ENCODE results near the gene GPRIN2.
A peak's percentile ranks its signal among the peaks of the same experiment; 100 is the strongest.

GPRIN2 gene

GRCh38 chr10:46547541-46548497 lies 8.6 kb downstream of the GPRIN2 start:
- DNase-seq, result no peak

GRCh38 chr10:46546591-46547540 lies 9.6 kb downstream of the GPRIN2 start:
- DNase-seq, result no peak

GRCh38 chr10:46545861-46546590 lies 10.4 kb downstream of the GPRIN2 start:
- no peak for DNase-seq

GRCh38 chr10:46544989-46545791 lies 11.3 kb downstream of the GPRIN2 start:
- no peak for DNase-seq

GRCh38 chr10:46543466-46544377 lies 12.7 kb downstream of the GPRIN2 start:
- no peak for DNase-seq

- DNase-seq, result no peak
Observed at GRCh38 chr10:46542567-46543465, 13.6 kb downstream of the GPRIN2 start.

GRCh38 chr10:46541735-46542566 lies 14.5 kb downstream of the GPRIN2 start:
- DNase-seq, result no peak

- peak; percentile 73 for DNase-seq
Observed at GRCh38 chr10:46541017-46541661, 15.3 kb downstream of the GPRIN2 start.

- DNase-seq, result no peak
Observed at GRCh38 chr10:46540412-46541016, 15.9 kb downstream of the GPRIN2 start.

- no peak for DNase-seq
Observed at GRCh38 chr10:46539596-46540411, 16.7 kb downstream of the GPRIN2 start.

GRCh38 chr10:46538717-46539426 lies 17.6 kb downstream of the GPRIN2 start:
- no peak for DNase-seq

- no peak for DNase-seq
Observed at GRCh38 chr10:46538155-46538554, 18.3 kb downstream of the GPRIN2 start.

- no peak for DNase-seq
Observed at GRCh38 chr10:46537309-46537708, 19.1 kb downstream of the GPRIN2 start.

GRCh38 chr10:46536781-46537180 lies 19.7 kb downstream of the GPRIN2 start:
- no peak for DNase-seq

- no peak for DNase-seq
Observed at GRCh38 chr10:46536171-46536570, 20.3 kb downstream of the GPRIN2 start.
